GM06990 (cell line): ENCODE results near the gene PHF21B.

Source experiments
- DNase-seq: peaks from one replicate; pipeline ENCODE4 v3.0.0-alpha.2; 2011; ENCODE audit not compliant: insufficient read length; ENCODE audit errors: extremely low read depth
- H3K27me3 ChIP-seq: replicated peaks from 2 replicates; pipeline ENCODE4 v1.6.0; 2011; ENCODE audit warnings: low read length; ENCODE audit not compliant: control insufficient read depth, insufficient read depth
- H3K36me3 ChIP-seq: 2 replicates; pipeline ENCODE4 v1.5.1; 2011; ENCODE audit warnings: low read length; ENCODE audit not compliant: control insufficient read depth, insufficient read depth
- H3K4me3 ChIP-seq: replicated peaks from 2 replicates; pipeline ENCODE4 v1.5.1; 2011; ENCODE audit warnings: low read depth, mild to moderate bottlenecking, control low read depth, low read length
- TF ChIP-seq, protein P1 (sequence below): IDR thresholded peaks from 2 replicates; pipeline ENCODE4 v1.5.1; 2011; ENCODE audit warnings: low read length, control low read depth, mild to moderate bottlenecking, inconsistent platforms; ENCODE audit not compliant: insufficient read depth, poor library complexity, severe bottlenecking

Gene PHF21B

DNA sequence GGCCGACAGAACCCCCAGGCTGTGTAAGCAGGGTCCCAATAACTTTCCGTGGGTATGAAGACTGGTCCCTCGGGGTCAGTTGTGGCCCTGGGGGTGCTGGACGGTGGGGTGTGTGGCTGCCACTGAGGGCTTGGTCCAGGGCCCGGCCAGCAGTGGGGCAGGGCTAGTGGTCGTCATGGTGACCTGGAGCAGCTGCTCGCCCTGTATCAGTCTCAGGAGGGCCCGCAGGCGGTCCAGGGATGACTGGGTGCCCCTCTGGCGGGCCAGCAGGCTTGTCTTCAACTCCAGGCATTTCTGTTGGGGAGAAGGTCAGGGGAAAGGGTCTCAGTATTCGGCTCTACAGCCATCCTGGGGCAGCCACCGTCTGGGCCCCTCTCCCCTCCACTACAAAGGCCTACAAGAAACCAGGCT is 126.8 kb downstream of the PHF21B start:
- H3K4me3 ChIP-seq: no peak overlapping the region
- DNase-seq: no peak
- TF ChIP-seq, protein P1, sequence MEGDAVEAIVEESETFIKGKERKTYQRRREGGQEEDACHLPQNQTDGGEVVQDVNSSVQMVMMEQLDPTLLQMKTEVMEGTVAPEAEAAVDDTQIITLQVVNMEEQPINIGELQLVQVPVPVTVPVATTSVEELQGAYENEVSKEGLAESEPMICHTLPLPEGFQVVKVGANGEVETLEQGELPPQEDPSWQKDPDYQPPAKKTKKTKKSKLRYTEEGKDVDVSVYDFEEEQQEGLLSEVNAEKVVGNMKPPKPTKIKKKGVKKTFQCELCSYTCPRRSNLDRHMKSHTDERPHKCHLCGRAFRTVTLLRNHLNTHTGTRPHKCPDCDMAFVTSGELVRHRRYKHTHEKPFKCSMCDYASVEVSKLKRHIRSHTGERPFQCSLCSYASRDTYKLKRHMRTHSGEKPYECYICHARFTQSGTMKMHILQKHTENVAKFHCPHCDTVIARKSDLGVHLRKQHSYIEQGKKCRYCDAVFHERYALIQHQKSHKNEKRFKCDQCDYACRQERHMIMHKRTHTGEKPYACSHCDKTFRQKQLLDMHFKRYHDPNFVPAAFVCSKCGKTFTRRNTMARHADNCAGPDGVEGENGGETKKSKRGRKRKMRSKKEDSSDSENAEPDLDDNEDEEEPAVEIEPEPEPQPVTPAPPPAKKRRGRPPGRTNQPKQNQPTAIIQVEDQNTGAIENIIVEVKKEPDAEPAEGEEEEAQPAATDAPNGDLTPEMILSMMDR: no peak
- no peaks in the 10 kb centered on the region for H3K27me3 ChIP-seq
- no peaks in the 10 kb centered on the region for H3K36me3 ChIP-seq

DNA sequence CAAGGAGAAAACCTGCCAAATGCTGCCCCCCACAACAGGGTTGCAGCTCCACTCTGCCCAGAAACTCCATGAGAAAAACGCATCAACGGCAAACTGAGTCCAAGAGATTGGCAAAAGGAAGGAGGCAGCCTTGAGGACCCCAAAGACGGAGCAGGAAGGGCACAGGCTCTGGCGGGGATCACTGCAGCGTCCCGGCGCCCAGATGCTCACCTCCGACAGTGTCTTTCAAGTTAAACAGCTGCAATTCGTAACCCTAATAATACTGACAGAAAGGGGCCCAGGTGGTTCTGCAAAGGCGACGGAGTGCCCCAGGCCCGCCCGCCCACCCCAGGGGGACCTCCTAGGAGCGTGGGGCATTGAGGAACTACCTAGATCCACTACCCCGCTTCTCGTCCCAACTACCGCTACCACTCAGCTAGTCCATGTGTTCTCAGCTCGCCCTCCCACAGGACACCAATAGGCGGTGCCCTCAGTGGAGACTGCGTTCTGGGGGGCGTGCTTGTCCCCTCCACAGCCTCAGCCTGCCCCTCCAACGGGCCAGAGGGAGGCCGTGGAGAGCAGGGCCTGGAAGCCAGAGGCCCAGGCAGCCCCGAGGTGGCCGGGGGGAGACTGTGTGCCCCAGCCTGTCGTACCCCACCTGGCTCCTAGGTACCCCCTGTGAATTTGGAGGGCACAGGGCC is 127.4 kb downstream of the PHF21B start:
- no peaks in the 10 kb centered on the region for H3K27me3 ChIP-seq
- H3K4me3 ChIP-seq: no peak overlapping the region
- no peaks in the 10 kb centered on the region for H3K36me3 ChIP-seq
- TF ChIP-seq, protein P1: no peak
- no peak for DNase-seq

DNA sequence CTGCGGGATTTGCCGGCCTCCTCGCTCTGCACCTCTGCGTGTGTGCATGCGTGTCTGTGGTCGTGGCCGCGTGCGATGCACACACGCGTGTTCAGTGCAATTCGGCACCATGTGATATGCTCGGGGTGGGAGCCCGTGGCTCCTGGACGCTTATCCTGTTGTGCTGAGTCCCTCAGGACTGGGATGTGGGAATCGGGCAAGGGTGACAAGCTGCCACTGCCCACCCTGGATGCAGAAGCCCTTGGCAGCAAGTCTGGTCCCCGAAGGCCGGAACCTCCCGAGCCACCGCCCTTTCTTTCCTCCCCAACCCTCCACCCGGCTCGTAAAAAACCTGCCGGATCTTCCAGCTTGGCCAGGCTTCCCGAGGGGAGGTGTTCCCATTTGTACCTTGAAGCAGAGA is 128.2 kb downstream of the PHF21B start:
- H3K4me3 ChIP-seq: no peak overlapping the region
- no peaks in the 10 kb centered on the region for H3K27me3 ChIP-seq
- TF ChIP-seq, protein P1: no peak
- no peak for DNase-seq
- no peaks in the 10 kb centered on the region for H3K36me3 ChIP-seq

DNA sequence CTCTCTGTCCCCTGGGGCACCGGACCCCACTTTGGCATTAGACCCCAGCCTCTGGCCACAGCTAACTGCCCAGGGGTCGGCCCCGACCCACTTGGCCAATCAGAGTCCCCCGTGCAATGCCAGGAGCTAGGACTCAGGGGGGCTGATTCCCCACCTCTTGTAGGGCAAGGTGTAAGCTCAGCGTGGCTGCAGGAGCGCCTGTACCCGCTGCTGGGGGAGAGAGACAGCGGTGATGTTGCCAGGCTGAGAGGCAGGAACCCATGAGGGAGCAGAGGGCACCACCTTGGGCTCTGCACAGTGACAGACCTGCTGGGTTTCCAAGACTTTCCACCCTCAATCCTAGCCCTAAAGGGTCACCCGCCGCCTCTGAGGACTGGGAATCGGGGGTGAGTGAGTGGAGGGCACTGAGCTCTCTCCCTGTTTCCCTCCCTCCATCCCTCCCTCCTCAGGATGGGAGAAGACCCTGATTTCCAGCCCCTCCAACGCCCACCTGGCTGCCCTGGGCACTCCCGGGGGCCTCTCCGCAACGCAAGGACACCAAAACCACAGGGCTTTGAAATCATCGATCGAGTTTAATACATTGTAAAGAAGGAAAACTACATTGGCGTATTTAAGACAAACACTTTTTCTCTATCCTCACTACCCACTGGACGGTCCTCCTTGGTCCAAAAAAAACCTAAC is 129.1 kb downstream of the PHF21B start:
- H3K36me3 ChIP-seq: no peaks in the 10 kb centered on the region
- H3K27me3 ChIP-seq: no peaks in the 10 kb centered on the region
- no peak for DNase-seq
- TF ChIP-seq, protein P1: no peak
- no peak overlapping the region for H3K4me3 ChIP-seq

GRCh38 chr22:44879301-44879680 is 130.5 kb downstream of the PHF21B start:
- H3K4me3 ChIP-seq: no peak overlapping the region
- TF ChIP-seq, protein P1: no peak
- H3K27me3 ChIP-seq: no peaks in the 10 kb centered on the region
- H3K36me3 ChIP-seq: no peaks in the 10 kb centered on the region
- DNase-seq: no peak
